ENCODE results near the gene ITSN1. TPM values are rescaled to one million over a fixed set of nuclear protein-coding genes. Genes with fewer than 3 reads are reported as not detected.

Gene ITSN1
- total and polyA plus RNA-seq, 2 experiments from 2014 or later: 77.9 to 95.7 TPM

DNA sequence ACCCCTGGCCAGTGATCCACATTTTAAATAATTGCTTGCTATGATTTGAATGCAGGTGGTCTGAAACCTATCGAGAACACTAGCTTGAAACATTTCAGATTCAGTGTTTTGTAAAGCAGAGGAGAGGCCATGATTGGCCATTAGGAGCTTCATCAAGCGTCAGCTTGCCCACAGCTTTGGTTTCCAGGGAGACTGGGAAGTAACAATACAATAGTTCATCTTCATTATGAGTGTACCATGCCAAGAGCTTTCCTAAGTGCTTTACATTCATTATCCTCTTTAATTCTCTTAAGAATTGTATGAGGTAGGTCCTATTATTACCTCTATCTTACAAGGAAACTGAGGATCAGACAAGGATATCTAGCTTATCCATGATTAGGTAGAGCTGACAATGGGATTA is 301.0 kb downstream of the ITSN1 start (continued):
- TF ChIP-seq, protein P1, sequence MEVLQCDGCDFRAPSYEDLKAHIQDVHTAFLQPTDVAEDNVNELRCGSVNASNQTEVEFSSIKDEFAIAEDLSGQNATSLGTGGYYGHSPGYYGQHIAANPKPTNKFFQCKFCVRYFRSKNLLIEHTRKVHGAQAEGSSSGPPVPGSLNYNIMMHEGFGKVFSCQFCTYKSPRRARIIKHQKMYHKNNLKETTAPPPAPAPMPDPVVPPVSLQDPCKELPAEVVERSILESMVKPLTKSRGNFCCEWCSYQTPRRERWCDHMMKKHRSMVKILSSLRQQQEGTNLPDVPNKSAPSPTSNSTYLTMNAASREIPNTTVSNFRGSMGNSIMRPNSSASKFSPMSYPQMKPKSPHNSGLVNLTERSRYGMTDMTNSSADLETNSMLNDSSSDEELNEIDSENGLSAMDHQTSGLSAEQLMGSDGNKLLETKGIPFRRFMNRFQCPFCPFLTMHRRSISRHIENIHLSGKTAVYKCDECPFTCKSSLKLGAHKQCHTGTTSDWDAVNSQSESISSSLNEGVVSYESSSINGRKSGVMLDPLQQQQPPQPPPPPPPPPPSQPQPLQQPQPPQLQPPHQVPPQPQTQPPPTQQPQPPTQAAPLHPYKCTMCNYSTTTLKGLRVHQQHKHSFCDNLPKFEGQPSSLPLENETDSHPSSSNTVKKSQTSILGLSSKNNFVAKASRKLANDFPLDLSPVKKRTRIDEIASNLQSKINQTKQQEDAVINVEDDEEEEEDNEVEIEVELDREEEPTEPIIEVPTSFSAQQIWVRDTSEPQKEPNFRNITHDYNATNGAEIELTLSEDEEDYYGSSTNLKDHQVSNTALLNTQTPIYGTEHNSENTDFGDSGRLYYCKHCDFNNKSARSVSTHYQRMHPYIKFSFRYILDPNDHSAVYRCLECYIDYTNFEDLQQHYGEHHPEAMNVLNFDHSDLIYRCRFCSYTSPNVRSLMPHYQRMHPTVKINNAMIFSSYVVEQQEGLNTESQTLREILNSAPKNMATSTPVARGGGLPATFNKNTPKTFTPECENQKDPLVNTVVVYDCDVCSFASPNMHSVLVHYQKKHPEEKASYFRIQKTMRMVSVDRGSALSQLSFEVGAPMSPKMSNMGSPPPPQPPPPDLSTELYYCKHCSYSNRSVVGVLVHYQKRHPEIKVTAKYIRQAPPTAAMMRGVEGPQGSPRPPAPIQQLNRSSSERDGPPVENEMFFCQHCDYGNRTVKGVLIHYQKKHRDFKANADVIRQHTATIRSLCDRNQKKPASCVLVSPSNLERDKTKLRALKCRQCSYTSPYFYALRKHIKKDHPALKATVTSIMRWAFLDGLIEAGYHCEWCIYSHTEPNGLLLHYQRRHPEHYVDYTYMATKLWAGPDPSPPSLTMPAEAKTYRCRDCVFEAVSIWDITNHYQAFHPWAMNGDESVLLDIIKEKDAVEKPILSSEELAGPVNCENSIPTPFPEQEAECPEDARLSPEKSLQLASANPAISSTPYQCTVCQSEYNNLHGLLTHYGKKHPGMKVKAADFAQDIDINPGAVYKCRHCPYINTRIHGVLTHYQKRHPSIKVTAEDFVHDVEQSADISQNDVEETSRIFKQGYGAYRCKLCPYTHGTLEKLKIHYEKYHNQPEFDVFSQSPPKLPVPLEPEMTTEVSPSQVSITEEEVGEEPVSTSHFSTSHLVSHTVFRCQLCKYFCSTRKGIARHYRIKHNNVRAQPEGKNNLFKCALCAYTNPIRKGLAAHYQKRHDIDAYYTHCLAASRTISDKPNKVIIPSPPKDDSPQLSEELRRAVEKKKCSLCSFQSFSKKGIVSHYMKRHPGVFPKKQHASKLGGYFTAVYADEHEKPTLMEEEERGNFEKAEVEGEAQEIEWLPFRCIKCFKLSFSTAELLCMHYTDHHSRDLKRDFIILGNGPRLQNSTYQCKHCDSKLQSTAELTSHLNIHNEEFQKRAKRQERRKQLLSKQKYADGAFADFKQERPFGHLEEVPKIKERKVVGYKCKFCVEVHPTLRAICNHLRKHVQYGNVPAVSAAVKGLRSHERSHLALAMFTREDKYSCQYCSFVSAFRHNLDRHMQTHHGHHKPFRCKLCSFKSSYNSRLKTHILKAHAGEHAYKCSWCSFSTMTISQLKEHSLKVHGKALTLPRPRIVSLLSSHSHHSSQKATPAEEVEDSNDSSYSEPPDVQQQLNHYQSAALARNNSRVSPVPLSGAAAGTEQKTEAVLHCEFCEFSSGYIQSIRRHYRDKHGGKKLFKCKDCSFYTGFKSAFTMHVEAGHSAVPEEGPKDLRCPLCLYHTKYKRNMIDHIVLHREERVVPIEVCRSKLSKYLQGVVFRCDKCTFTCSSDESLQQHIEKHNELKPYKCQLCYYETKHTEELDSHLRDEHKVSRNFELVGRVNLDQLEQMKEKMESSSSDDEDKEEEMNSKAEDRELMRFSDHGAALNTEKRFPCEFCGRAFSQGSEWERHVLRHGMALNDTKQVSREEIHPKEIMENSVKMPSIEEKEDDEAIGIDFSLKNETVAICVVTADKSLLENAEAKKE (CRISPR knock-in tag; IDR thresholded peaks at IDR 0.05): no peak
- TF ChIP-seq ZNF331 (CRISPR knock-in tag; IDR thresholded peaks at IDR 0.05; ENCODE audit: low read depth): no peak
- TF ChIP-seq EZH2 (IDR thresholded peaks at IDR 0.05; ENCODE audit: low read depth, unreplicated experiment): no peak
- TF ChIP-seq CREB1 (CRISPR knock-in tag; IDR thresholded peaks at IDR 0.05; ENCODE audit: low read depth): no peak
- no peak for TF ChIP-seq JUNB (IDR thresholded peaks at IDR 0.05; ENCODE audit: unreplicated experiment)
- no peak for TF ChIP-seq REST (IDR thresholded peaks at IDR 0.05; ENCODE audit: unreplicated experiment)
- TF ChIP-seq NANOG (IDR thresholded peaks at IDR 0.05; ENCODE audit: borderline replicate concordance): no peak
- no peak for TF ChIP-seq CTCF (conservative IDR thresholded peaks at IDR 0.05; ENCODE audit: low read depth in 2 of 2)
